AG04449 (cell line): ENCODE results near the gene ATXN7L2.

ENCODE experiments used
- CTCF ChIA-PET: fragments of 350-600 bp; formaldehyde crosslinking; extraction: SDS; loops from one replicate; lab custom pipeline; 2021; ENCODE audit warnings: antibody characterized with exemption; lab: Yijun Ruan, JAX
- POLR2A ChIA-PET: fragments of 400-600, 350-600 bp; formaldehyde crosslinking; extraction: SDS; loops from one replicate; lab custom pipeline; 2020; ENCODE audit warnings: antibody characterized with exemption, inconsistent platforms; lab: Yijun Ruan, JAX
- DNase-seq: peaks from one replicate; pipeline ENCODE4 v3.0.0-alpha.2; 2010; ENCODE audit warnings: low read depth, low spot score
- H3K4me3 ChIP-seq: 2 replicates; pipeline ENCODE4 v1.5.1; 2011; ENCODE audit warnings: low read depth, mild to moderate bottlenecking, control low read depth, low read length
- TF ChIP-seq, protein P1 (sequence below): IDR thresholded peaks from one replicate; pipeline ENCODE4 v1.5.1; 2011; ENCODE audit warnings: mild to moderate bottlenecking, moderate library complexity, low read length, control low read depth, inconsistent platforms; ENCODE audit not compliant: insufficient read depth; ENCODE audit errors: missing control alignments

ATXN7L2 gene

DNA sequence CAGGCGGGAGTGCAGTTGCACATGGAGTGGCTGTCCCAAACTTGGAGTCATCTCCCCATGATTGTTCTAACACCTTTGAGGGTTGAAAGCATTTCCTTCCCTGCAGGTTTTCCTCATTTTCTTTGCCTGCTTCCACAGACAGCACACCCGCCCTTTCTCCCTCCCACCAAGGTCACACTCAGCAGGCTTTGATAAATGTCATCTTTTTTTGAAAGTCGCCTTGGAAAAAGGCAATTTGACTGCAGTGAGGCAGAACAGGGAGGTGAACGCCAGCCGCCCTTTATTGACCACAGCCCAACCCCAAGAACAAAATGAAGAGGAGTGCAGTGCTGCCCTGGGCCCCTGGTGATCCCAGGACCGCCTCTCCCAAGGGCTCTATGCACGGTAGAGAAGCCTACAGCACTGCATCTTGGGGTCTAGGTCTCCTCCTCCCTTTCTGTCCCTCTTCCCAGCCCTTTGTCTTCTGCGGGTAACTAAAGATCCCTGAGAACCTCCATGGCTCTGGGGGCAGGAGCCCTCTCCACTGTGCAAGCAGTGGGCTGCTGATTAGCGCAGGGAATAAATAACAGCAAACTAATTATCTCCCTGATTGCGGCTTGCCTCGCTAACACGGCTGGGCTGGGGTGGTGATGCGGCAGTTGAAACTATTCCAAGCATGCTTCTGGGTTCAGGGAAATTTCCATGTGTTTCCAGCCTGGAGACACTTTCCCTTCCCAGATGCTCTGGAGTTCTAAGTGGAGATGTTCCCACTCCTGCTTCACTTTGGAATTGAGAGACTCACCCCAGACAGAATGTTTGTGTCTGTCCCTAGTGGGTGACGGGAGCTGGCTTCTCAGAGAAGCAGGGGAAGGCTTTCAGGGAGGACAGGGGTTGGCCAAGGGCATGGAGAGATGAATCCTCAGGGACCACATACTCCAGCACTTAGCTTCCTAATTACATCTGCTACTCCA, 37.6 kb downstream of the ATXN7L2 start:
- ChIA-PET CTCF (interaction anchor here (0.8 to 43.1 kb wide), 5 partner anchors 11 to 27 kb away, joined by 3 to 2790 read pairs (median 657); partner anchors contain the start of genes AMIGO1, ATXN7L2, CYB561D1 and GPR61), POLR2A (no interaction called here)
- no peak overlapping the region for H3K4me3 ChIP-seq
- TF ChIP-seq, protein P1, sequence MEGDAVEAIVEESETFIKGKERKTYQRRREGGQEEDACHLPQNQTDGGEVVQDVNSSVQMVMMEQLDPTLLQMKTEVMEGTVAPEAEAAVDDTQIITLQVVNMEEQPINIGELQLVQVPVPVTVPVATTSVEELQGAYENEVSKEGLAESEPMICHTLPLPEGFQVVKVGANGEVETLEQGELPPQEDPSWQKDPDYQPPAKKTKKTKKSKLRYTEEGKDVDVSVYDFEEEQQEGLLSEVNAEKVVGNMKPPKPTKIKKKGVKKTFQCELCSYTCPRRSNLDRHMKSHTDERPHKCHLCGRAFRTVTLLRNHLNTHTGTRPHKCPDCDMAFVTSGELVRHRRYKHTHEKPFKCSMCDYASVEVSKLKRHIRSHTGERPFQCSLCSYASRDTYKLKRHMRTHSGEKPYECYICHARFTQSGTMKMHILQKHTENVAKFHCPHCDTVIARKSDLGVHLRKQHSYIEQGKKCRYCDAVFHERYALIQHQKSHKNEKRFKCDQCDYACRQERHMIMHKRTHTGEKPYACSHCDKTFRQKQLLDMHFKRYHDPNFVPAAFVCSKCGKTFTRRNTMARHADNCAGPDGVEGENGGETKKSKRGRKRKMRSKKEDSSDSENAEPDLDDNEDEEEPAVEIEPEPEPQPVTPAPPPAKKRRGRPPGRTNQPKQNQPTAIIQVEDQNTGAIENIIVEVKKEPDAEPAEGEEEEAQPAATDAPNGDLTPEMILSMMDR = no peak
- no peak for DNase-seq

DNA sequence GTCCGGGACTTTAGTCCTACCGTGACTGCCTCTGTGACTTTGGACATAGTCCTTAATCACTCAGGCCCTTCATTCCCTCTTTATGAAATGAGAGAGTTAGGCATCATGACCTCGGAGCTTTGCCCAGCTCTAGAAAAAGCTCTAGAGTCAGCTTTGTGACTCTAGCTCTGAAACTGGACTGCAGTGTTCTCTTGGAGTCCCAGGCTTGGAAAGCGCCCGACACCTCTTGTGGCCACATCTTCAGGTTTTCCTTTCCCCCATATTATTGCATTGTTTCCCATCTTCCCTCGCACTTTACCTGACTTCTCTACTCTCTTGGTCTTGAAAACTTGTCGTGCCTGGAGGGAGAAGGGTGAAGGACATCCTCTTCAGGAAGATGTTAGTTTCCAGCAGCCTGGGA, 38.3 kb downstream of the ATXN7L2 start:
- POLR2A ChIA-PET = no interaction called here
- TF ChIP-seq, protein P1 = no peak
- CTCF ChIA-PET = interaction anchor here (3.8 to 26.3 kb wide), 2 partner anchors 10 to 23 kb away, joined by 58 to 2790 read pairs; partner anchors contain the start of genes AMIGO1, ATXN7L2 and CYB561D1
- no peak for DNase-seq
- H3K4me3 ChIP-seq = no peak overlapping the region

DNA sequence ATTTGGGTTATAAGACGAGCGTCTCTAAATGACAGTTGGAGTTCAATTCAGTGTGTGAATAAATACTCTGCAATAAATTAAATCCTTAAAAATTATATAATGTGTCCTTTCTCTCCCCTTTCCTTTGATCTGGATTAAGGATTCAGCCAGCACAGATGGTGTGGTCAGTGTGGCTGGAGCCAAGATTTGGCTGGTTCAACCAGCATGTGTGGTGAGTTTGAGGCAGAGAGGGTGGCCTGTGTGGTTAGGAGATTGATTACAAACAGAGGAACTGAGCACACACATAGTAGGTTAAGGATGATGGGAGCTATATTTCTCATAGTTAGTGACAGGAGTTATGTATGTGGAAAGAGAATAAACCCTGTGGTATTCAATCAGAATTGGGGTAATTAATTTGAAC, 40.0 kb downstream of the ATXN7L2 start:
- ChIA-PET CTCF (interaction anchor here (3.8 to 26.3 kb wide), 2 partner anchors 8 to 24 kb away, joined by 58 to 2790 read pairs; partner anchors contain the start of genes AMIGO1, ATXN7L2 and CYB561D1), POLR2A (no interaction called here)
- no peak overlapping the region for H3K4me3 ChIP-seq
- DNase-seq = no peak
- TF ChIP-seq, protein P1 = no peak

DNA sequence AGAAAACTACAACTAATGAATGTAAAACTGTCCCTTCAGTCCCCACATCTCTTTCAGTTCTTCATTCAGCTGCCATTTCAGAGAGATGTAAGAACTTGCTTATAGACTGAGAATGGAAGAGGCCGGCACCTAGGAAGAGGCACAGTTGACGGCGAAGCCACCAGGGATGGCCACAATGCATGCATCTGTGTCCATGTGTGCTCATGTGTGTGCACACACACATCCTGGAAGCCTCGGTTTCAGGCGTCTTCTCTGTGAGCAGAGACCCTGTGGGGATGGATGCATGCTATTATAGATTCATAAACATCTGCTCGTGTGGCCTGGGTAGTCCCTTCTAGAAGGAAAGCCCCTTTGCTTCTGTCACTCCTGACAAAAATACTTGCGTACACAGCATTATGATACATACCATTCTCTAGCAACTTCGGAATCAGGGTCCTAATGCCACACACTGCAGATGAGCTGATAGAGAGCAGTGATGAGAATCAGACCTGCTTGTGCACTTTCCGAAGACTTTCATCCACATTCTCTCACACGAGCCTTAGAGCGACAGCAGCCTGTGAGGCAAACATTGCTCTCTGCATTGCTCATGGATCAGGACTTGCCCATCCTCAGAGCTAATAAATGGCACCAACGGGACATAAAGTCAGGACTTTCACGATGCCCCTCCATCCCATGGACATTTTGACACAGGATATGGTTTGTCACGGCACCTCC, 43.5 kb downstream of the ATXN7L2 start:
- TF ChIP-seq, protein P1 = no peak
- ChIA-PET POLR2A (no interaction called here), CTCF (interaction anchor here (11.4 to 26.3 kb wide), 2 partner anchors 16 to 28 kb away, joined by 194 to 2790 read pairs; partner anchors contain the start of genes AMIGO1, ATXN7L2, CYB561D1 and GPR61)
- no peak for DNase-seq
- H3K4me3 ChIP-seq = no peak overlapping the region

DNA sequence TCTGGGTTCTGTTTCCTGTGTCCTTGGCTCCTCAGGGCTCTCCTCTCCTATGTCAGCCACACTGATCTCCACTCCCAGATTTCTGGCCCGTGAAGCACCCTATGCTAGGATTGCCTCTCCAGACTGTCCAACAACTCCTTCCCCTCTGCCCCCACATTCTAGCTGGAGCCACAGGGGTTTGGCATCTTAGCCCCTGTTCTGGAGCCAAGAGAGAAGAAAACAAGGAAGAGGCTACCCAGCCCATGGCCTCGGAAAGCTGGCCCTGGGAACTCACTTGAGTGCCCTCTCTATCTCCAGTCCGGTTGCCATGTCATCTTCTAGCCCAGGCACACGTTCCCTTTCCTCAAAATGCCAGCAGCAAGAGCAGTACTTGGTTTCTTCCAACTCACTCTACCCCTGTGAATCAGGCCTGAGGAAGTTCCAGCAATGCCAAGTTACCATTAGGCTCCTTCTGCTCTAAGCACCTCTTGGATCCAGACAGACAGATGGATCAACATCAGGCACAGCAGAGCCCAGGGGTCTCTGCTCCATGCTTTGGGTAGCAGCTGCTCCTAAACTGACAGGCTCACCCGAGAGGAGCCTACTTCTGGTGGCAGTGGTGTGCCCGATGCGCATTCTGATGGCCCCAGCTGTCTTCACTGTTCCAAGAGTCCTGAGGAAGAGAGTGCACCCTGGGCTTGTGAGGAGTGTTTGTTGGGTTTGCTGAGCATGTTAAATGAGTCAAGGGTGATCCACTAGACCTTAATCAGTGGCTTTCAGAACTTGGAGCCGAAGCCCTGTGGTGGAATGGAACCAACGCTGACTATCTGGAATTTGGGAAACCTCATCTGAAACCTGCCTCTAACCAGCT, 44.4 kb downstream of the ATXN7L2 start:
- ChIA-PET POLR2A (no interaction called here), CTCF (interaction anchor here (0.8 to 26.3 kb wide), 6 partner anchors 15 to 251 kb away, joined by 3 to 2790 read pairs (median 45); partner anchors contain the start of genes AMIGO1, ATXN7L2, CYB561D1 and GPR61)
- no peak overlapping the region for H3K4me3 ChIP-seq
- DNase-seq = no peak
- TF ChIP-seq, protein P1 = no peak
